B cell (primary cell): ENCODE measurements around the gene ERCC2. TPM values are rescaled to one million over a fixed set of nuclear protein-coding genes. Genes with fewer than 3 reads are reported as not detected.

Experiments
- ATAC-seq: fragments of 200-7000 bp; cut with Tn5 transposase; one replicate; pipeline ENCODE4 v1.10.0; 2021; ENCODE audit warnings: low read depth, mild to moderate bottlenecking, moderate number of reproducible peaks, moderate library complexity
- CTCF ChIA-PET: fragments of 350-600 bp; sonication (Branson Sonifier 250); formaldehyde crosslinking; loops from one replicate; lab custom pipeline; 2021; ENCODE audit warnings: antibody characterized with exemption, inconsistent platforms; lab: Charles Lee
- POLR2A ChIA-PET: fragments of 350-600 bp; sonication (Branson Sonifier 250); formaldehyde crosslinking; loops from one replicate; lab custom pipeline; 2021; ENCODE audit warnings: antibody characterized with exemption; lab: Charles Lee
- DNase-seq: peaks from one replicate; pipeline ENCODE4 v3.0.0; 2013
- H2AFZ ChIP-seq: 2 replicates; pipeline ENCODE4 v1.6.1; 2012; ENCODE audit warnings: mild to moderate bottlenecking, low read depth, low read length; ENCODE audit not compliant: insufficient read depth, poor library complexity, severe bottlenecking
- H3K27ac ChIP-seq, 2 donors: 1 replicate in 1 of 2; 2 replicates in 1 of 2; pipeline ENCODE4 v1.5.1; 2012 to 2013; ENCODE audit warnings: low read length in 2 of 2, mild to moderate bottlenecking in 2 of 2, moderate library complexity in 1 of 2
- H3K27me3 ChIP-seq, 4 experiments: fragments of 200-600 bp in 1 of 4; sonication (generic) in 1 of 4; replicated peaks in 1 of 4; 1 replicate in 2 of 4; 2 replicates in 2 of 4; pipeline versions ENCODE4 v1.6.1 to v1.7.0; 2013 to 2016; ENCODE audit warnings: low read length in 3 of 4, mild to moderate bottlenecking in 2 of 4, mixed read lengths in 1 of 4, moderate library complexity in 1 of 4; ENCODE audit not compliant: insufficient read depth in 4 of 4, control insufficient read depth in 3 of 4; ENCODE audit errors: control extremely low read depth in 1 of 4
- H3K36me3 ChIP-seq, 2 experiments: replicated peaks in 1 of 2; 1 replicate in 1 of 2; 2 replicates in 1 of 2; pipeline versions ENCODE4 v1.6.1 to v1.7.1; 2013; ENCODE audit warnings: low read length in 1 of 2; ENCODE audit not compliant: insufficient read depth in 2 of 2, control insufficient read depth in 1 of 2; ENCODE audit errors: control extremely low read depth in 1 of 2, extremely low read depth in 1 of 2
- H3K4me1 ChIP-seq, 2 donors: fragments of 200-600 bp in 1 of 2; sonication (generic) in 1 of 2; 1 replicate in 1 of 2; 2 replicates in 1 of 2; pipeline versions ENCODE4 v1.5.1 to v1.6.1; 2013 to 2017; ENCODE audit warnings: low read length in 2 of 2; ENCODE audit not compliant: control insufficient read depth in 2 of 2, insufficient read depth in 2 of 2
- H3K4me2 ChIP-seq: replicated peaks from 2 replicates; pipeline ENCODE3; 2012; ENCODE audit warnings: mild to moderate bottlenecking, low read depth, low read length; ENCODE audit not compliant: poor library complexity, severe bottlenecking
- H3K4me3 ChIP-seq, 5 experiments: fragments of 200-600 bp in 1 of 5; sonication (generic) in 1 of 5; 1 replicate in 3 of 5; 2 replicates in 2 of 5; pipeline versions ENCODE4 v1.5.1 to v1.7.0; 2011 to 2016; ENCODE audit warnings: low read length in 4 of 5, mild to moderate bottlenecking in 4 of 5, low read depth in 2 of 5, control low read depth in 1 of 5, moderate library complexity in 1 of 5; ENCODE audit not compliant: insufficient read depth in 1 of 5; ENCODE audit errors: control extremely low read depth in 1 of 5, extremely low read depth in 1 of 5
- H3K79me2 ChIP-seq: fragments of 200-600 bp; sonication (generic); one replicate; pipeline ENCODE4 v1.6.0; 2016; ENCODE audit warnings: low read length; ENCODE audit not compliant: control insufficient read depth, insufficient read depth
- H3K9ac ChIP-seq: fragments of 200-600 bp; sonication (generic); 2 replicates; pipeline ENCODE4 v1.6.1; 2017; ENCODE audit warnings: mild to moderate bottlenecking, low read length, moderate library complexity
- H3K9me3 ChIP-seq, 3 donors: one replicate each; pipeline versions ENCODE4 v1.6.1 to v1.7.1; 2013; ENCODE audit warnings: low read length in 2 of 3; ENCODE audit not compliant: control insufficient read depth in 2 of 3, insufficient read depth in 1 of 3; ENCODE audit errors: control extremely low read depth in 1 of 3
- H4K20me1 ChIP-seq: 2 replicates; pipeline ENCODE4 v1.6.0; 2012; ENCODE audit warnings: mild to moderate bottlenecking, low read length; ENCODE audit not compliant: insufficient read depth, control insufficient read depth, poor library complexity, severe bottlenecking
- H3K27ac Mint-ChIP-seq: one replicate; pipeline ENCODE4 v1.8.0; 2021; ENCODE audit warnings: mixed read lengths
- H3K27me3 Mint-ChIP-seq: one replicate; pipeline ENCODE4 v1.8.0; 2021; ENCODE audit warnings: mixed read lengths
- H3K4me1 Mint-ChIP-seq: one replicate; pipeline ENCODE4 v1.8.0; 2021; ENCODE audit warnings: mixed read lengths
- H3K4me3 Mint-ChIP-seq: one replicate; pipeline ENCODE4 v1.8.0; 2021; ENCODE audit warnings: mixed read lengths
- H3K9me3 Mint-ChIP-seq: one replicate; pipeline ENCODE4 v1.8.0; 2022; ENCODE audit warnings: mixed read lengths; ENCODE audit not compliant: insufficient read depth
- CTCF ChIP-seq: fragments of 200-600 bp; IDR thresholded peaks from one replicate; pipeline ENCODE4 v1.8.0; 2022; ENCODE audit warnings: antibody characterized with exemption, mild to moderate bottlenecking
- EZH2 ChIP-seq: IDR thresholded peaks from 2 replicates; pipeline ENCODE4 v1.6.1; 2012; ENCODE audit warnings: borderline replicate concordance, low read depth, mild to moderate bottlenecking, moderate library complexity, low read length; ENCODE audit not compliant: insufficient read depth, poor library complexity, severe bottlenecking
- WGBS: methylation state at CpG from one replicate; pipeline ENCODE4 v1.1.5; 2013; ENCODE audit warnings: missing lambda C conversion rate; ENCODE audit not compliant: insufficient coverage; 5-methylcytosine and 5-hydroxymethylcytosine counted together
- intact Hi-C: fragments of 100-400 bp; cut with micrococcal nuclease; formaldehyde crosslinking; loops from one replicate; pipeline ENCODE4 v1.10.0; 2022
- polyA plus RNA-seq: library from polyadenylated mRNA; depleted of rRNA; stranded (reverse); fragments of >200 nt; gene quantifications from 2 replicates; pipeline ENCODE4 v1.2.3, GENCODE V29; 2012
- total RNA-seq, 2 donors: library from RNA; stranded (reverse); fragments of 120-200 nt in 1 of 2; gene quantifications; 1 replicate in 1 of 2; 2 replicates in 1 of 2; pipeline versions ENCODE4 v1.2.3 to v1.2.4, GENCODE V29; 2013 to 2022

The ERCC2 gene
- total and polyA plus RNA-seq, 2 donors (not counting 1 experiment from before 2014, with no cell fraction given): 20.8 to 26.5 TPM

- ChIA-PET POLR2A (no interaction called here), CTCF (no interaction called here)
- Histone ChIP-seq H2AFZ (no peak overlapping the region), H3K9me3 (no peaks in the 10 kb centered on the region), H4K20me1 (no peaks in the 10 kb centered on the region), H3K4me2 (no peak overlapping the region), H3K4me3 (no peak overlapping the region), H3K27me3 (no peaks in the 10 kb centered on the region), H3K4me1 (no peaks in the 10 kb centered on the region), H3K27ac (no peak overlapping the region), H3K79me2 (no peaks in the 10 kb centered on the region), H3K9ac (no peak overlapping the region), H3K36me3 (peaks cover 1 to 5% of the 10 kb centered on the region in 2 experiments)
- no peak for TF ChIP-seq EZH2
- no peak for TF ChIP-seq CTCF
- intact Hi-C loops: no loop called here
- H3K27me3 Mint-ChIP-seq: no peaks in the 10 kb centered on the region
- no peak overlapping the region for H3K4me3 Mint-ChIP-seq
- H3K9me3 Mint-ChIP-seq: no peaks in the 10 kb centered on the region
- ATAC-seq (no peak), DNase-seq (no peak)
- no peaks in the 10 kb centered on the region for H3K4me1 Mint-ChIP-seq
- WGBS: 100% methylated on average over 8 of the region's 9 CpGs
- no peak overlapping the region for H3K27ac Mint-ChIP-seq
Measured at GRCh38 chr19:45355402-45355801, 15.0 kb downstream of the ERCC2 start.

GRCh38 chr19:45354241-45354842 is 16.0 kb downstream of the ERCC2 start:
- Histone ChIP-seq H3K79me2 (no peaks in the 10 kb centered on the region), H3K36me3 (peaks cover 1 to 5% of the 10 kb centered on the region in 2 experiments), H3K4me3 (no peak overlapping the region), H3K27ac (no peak overlapping the region), H3K4me2 (no peak overlapping the region), H3K27me3 (no peaks in the 10 kb centered on the region), H3K9ac (no peak overlapping the region), H3K4me1 (no peaks in the 10 kb centered on the region), H4K20me1 (no peaks in the 10 kb centered on the region), H3K9me3 (no peaks in the 10 kb centered on the region), H2AFZ (no peak overlapping the region)
- DNase-seq (no peak), ATAC-seq (no peak)
- ChIA-PET POLR2A (no interaction called here), CTCF (no interaction called here)
- Mint-ChIP-seq H3K4me1 (no peaks in the 10 kb centered on the region), H3K4me3 (no peak overlapping the region), H3K27me3 (no peaks in the 10 kb centered on the region), H3K27ac (no peak overlapping the region), H3K9me3 (no peaks in the 10 kb centered on the region)
- intact Hi-C loops: no loop called here
- TF ChIP-seq EZH2: no peak
- TF ChIP-seq CTCF: no peak
- 93% methylated on average over 9 of the region's 11 CpGs for WGBS
